SH-SY5Y (cell line): ENCODE measurements around the gene CASP9.

Experiments
- GATA2 ChIP-seq: IDR thresholded peaks from 2 replicates; pipeline ENCODE4 v1.6.1; 2011; ENCODE audit warnings: mild to moderate bottlenecking, low read depth, low read length
- GATA3 ChIP-seq: IDR thresholded peaks from 2 replicates; pipeline ENCODE4 v1.6.1; 2011; ENCODE audit warnings: low read depth, mild to moderate bottlenecking, low read length, moderate library complexity

GRCh38 chr1:15468145-15468544, 55.9 kb downstream of the CASP9 start:
- TF ChIP-seq GATA3 (no peak), GATA2 (no peak)
